Measurements from ENCODE around the gene CAMP.

Gene CAMP

GRCh38 chr3:48188266-48189201 is 34.8 kb upstream of the CAMP start, which contains the start of gene CDC25A:
Gene CDC25A (minus strand): TSS chr3:48188417. CDS start chr3:48187947, 470 bp downstream.
- no peak for TF ChIP-seq FOXP2 (optimal IDR thresholded peaks at IDR 0.05; ENCODE audit: borderline replicate concordance, extremely low read depth, extremely low read length, insufficient read depth)
- peak; percentile 69; the same call in 1 of the 2 replicates for TF ChIP-seq TAF1 (IDR thresholded peaks at IDR 0.05; ENCODE audit: borderline replicate concordance, insufficient read depth, low read length)
- TF ChIP-seq POLR2AphosphoS5 (IDR thresholded peaks at IDR 0.05; ENCODE audit: low read depth, low read length): peak; percentile 80
- TF ChIP-seq REST (IDR thresholded peaks at IDR 0.05; ENCODE audit: insufficient read depth in 1 of 2, low read depth in 2 of 2, low read length in 2 of 2): no peak
- TF ChIP-seq SIN3A (IDR thresholded peaks at IDR 0.05; ENCODE audit: borderline replicate concordance, insufficient read depth, low read length): peak; percentile 99

- TF ChIP-seq FOXP2 (optimal IDR thresholded peaks at IDR 0.05; ENCODE audit: borderline replicate concordance, extremely low read depth, extremely low read length, insufficient read depth): no peak
- TF ChIP-seq TAF1 (IDR thresholded peaks at IDR 0.05; ENCODE audit: borderline replicate concordance, insufficient read depth, low read length): no peak
- TF ChIP-seq REST (IDR thresholded peaks at IDR 0.05; ENCODE audit: insufficient read depth in 1 of 2, low read depth in 2 of 2, low read length in 2 of 2): no peak
- TF ChIP-seq SIN3A (IDR thresholded peaks at IDR 0.05; ENCODE audit: borderline replicate concordance, insufficient read depth, low read length): no peak
- TF ChIP-seq POLR2AphosphoS5 (IDR thresholded peaks at IDR 0.05; ENCODE audit: low read depth, low read length): no peak
Measured at GRCh38 chr3:48189321-48189720, 34.0 kb upstream of the CAMP start.

- TF ChIP-seq FOXP2 (optimal IDR thresholded peaks at IDR 0.05; ENCODE audit: borderline replicate concordance, extremely low read depth, extremely low read length, insufficient read depth) (no peak), TAF1 (IDR thresholded peaks at IDR 0.05; ENCODE audit: borderline replicate concordance, insufficient read depth, low read length) (no peak), REST (IDR thresholded peaks at IDR 0.05; ENCODE audit: insufficient read depth in 1 of 2, low read depth in 2 of 2, low read length in 2 of 2) (no peak), POLR2AphosphoS5 (IDR thresholded peaks at IDR 0.05; ENCODE audit: low read depth, low read length) (no peak)
Measured at GRCh38 chr3:48190911-48191310, 32.4 kb upstream of the CAMP start.

- TF ChIP-seq FOXP2 (optimal IDR thresholded peaks at IDR 0.05; ENCODE audit: borderline replicate concordance, extremely low read depth, extremely low read length, insufficient read depth): no peak
- no peak for TF ChIP-seq POLR2AphosphoS5 (IDR thresholded peaks at IDR 0.05; ENCODE audit: low read depth, low read length)
- no peak for TF ChIP-seq TAF1 (IDR thresholded peaks at IDR 0.05; ENCODE audit: borderline replicate concordance, insufficient read depth, low read length)
- TF ChIP-seq SIN3A (IDR thresholded peaks at IDR 0.05; ENCODE audit: borderline replicate concordance, insufficient read depth, low read length): no peak
- TF ChIP-seq REST (IDR thresholded peaks at IDR 0.05; ENCODE audit: insufficient read depth in 1 of 2, low read depth in 2 of 2, low read length in 2 of 2): no peak
Measured at GRCh38 chr3:48194446-48195071, 28.7 kb upstream of the CAMP start.

Data from PFSK-1 (cell line).